Stimulated activated CD8-positive, alpha-beta memory T cell treated with anti-CD3 and anti-CD28 coated beads, Interleukin-7, amount 100 ng/mL, for 4 hours (primary cell): ENCODE data around the gene POU2F2.

Experiments
- DNase-seq, 2 donors: peaks; one replicate each; pipeline ENCODE4 v3.0.0-alpha.2; 2020; ENCODE audit warnings: low read depth in 2 of 2

The POU2F2 gene

GRCh38 chr19:42125536-42125935, 6.7 kb downstream of the POU2F2 start:
- DNase-seq: no peak

GRCh38 chr19:42124386-42124901, 7.8 kb downstream of the POU2F2 start:
- no peak for DNase-seq

- DNase-seq: no peak
Observed at GRCh38 chr19:42123765-42124164, 8.5 kb downstream of the POU2F2 start.

GRCh38 chr19:42122691-42123607, 9.3 kb downstream of the POU2F2 start:
- peak; percentile 59 to 66 for DNase-seq

GRCh38 chr19:42121656-42122069, 10.6 kb downstream of the POU2F2 start:
- DNase-seq: peak; percentile 83 to 84

- no peak for DNase-seq
Observed at GRCh38 chr19:42121036-42121621, 11.1 kb downstream of the POU2F2 start.

GRCh38 chr19:42120276-42120980, 11.8 kb downstream of the POU2F2 start:
- no peak for DNase-seq

GRCh38 chr19:42117076-42117475, 15.2 kb downstream of the POU2F2 start:
- no peak for DNase-seq

- DNase-seq: no peak
Observed at GRCh38 chr19:42116308-42117075, 15.8 kb downstream of the POU2F2 start.

GRCh38 chr19:42115705-42116104, 16.5 kb downstream of the POU2F2 start:
- DNase-seq: no peak

GRCh38 chr19:42115219-42115618, 17.0 kb downstream of the POU2F2 start:
- DNase-seq: no peak

GRCh38 chr19:42114412-42114811, 17.8 kb downstream of the POU2F2 start:
- DNase-seq: no peak

- DNase-seq: no peak
Observed at GRCh38 chr19:42113641-42114348, 18.5 kb downstream of the POU2F2 start.

GRCh38 chr19:42111811-42112210, 20.4 kb downstream of the POU2F2 start:
- DNase-seq: no peak

- DNase-seq: no peak
Observed at GRCh38 chr19:42111384-42111783, 20.9 kb downstream of the POU2F2 start.

- no peak for DNase-seq
Observed at GRCh38 chr19:42110658-42111057, 21.6 kb downstream of the POU2F2 start.

GRCh38 chr19:42109896-42110295, 22.4 kb downstream of the POU2F2 start:
- DNase-seq: no peak

GRCh38 chr19:42108527-42109389, 23.5 kb downstream of the POU2F2 start:
- peak; percentile 72 to 80 for DNase-seq

- DNase-seq: no peak
Observed at GRCh38 chr19:42105368-42105767, 26.9 kb downstream of the POU2F2 start.

- no peak for DNase-seq
Observed at GRCh38 chr19:42102877-42103276, 29.4 kb downstream of the POU2F2 start.
